Large intestine (tissue), 3 donors: ENCODE measurements around the gene FAM72A. TPM values are rescaled to one million over a fixed set of nuclear protein-coding genes. Genes with fewer than 3 reads are reported as not detected.
"Not testable (repeated sequence)": the region's sequence is repeated elsewhere in the genome, so short reads cannot be mapped to it uniquely, and the experiment has no call there.

ENCODE experiments used
- DNase-seq, 2 donors: peaks; one replicate each; pipeline versions ENCODE4 v3.0.0 to v3.0.0-alpha.2; 2013
- H3K27ac ChIP-seq: one replicate; pipeline ENCODE4 v1.5.1; 2013; ENCODE audit warnings: low read length
- H3K27me3 ChIP-seq: 2 replicates; pipeline ENCODE4 v1.6.1; 2013; ENCODE audit warnings: low read length; ENCODE audit not compliant: control insufficient read depth, insufficient read depth
- H3K36me3 ChIP-seq: 2 replicates; pipeline ENCODE4 v1.6.1; 2013; ENCODE audit warnings: low read length; ENCODE audit not compliant: control insufficient read depth, insufficient read depth
- H3K4me1 ChIP-seq: one replicate; pipeline ENCODE4 v1.6.1; 2013; ENCODE audit warnings: low read length; ENCODE audit not compliant: control insufficient read depth, insufficient read depth
- H3K4me3 ChIP-seq: one replicate; pipeline ENCODE4 v1.5.1; 2013; ENCODE audit warnings: low read length
- H3K9me3 ChIP-seq: one replicate; pipeline ENCODE4 v1.6.1; 2013; ENCODE audit warnings: mild to moderate bottlenecking, low read depth, low read length, moderate library complexity; ENCODE audit not compliant: control insufficient read depth
- WGBS: methylation state at CpG from one replicate; pipeline ENCODE4 v1.1.5; 2013; ENCODE audit warnings: low lambda C conversion rate; ENCODE audit not compliant: insufficient coverage; 5-methylcytosine and 5-hydroxymethylcytosine counted together
- polyA plus RNA-seq: library from polyadenylated mRNA; unstranded; fragments of 120-200 nt; gene quantifications from one replicate; pipeline ENCODE4 v1.2.1, GENCODE V29; 2013

The FAM72A gene
- polyA plus RNA-seq, 1 donor: 3.3 TPM

DNA sequence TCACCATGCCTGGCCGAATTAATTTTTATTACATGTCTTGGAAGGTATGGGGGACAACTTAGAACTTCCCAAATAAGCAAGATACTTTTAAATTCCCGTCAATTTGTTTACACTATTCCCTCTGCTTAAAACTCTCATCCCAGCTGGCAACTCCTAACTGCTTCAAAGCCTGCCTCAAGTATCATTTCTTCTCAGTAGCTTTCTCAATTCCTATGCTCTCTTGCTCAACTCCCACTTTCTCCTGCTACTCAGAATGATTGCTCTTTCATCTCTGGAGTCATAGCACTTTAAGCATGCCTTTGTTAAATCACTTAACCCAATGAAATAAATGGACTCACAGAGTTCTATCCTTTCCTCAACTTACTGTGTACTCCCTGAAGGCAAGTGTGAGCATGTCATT, 18.9 kb downstream of the FAM72A start:
- no CpG with 5 or more reads among the region's 2 CpGs for WGBS

DNA sequence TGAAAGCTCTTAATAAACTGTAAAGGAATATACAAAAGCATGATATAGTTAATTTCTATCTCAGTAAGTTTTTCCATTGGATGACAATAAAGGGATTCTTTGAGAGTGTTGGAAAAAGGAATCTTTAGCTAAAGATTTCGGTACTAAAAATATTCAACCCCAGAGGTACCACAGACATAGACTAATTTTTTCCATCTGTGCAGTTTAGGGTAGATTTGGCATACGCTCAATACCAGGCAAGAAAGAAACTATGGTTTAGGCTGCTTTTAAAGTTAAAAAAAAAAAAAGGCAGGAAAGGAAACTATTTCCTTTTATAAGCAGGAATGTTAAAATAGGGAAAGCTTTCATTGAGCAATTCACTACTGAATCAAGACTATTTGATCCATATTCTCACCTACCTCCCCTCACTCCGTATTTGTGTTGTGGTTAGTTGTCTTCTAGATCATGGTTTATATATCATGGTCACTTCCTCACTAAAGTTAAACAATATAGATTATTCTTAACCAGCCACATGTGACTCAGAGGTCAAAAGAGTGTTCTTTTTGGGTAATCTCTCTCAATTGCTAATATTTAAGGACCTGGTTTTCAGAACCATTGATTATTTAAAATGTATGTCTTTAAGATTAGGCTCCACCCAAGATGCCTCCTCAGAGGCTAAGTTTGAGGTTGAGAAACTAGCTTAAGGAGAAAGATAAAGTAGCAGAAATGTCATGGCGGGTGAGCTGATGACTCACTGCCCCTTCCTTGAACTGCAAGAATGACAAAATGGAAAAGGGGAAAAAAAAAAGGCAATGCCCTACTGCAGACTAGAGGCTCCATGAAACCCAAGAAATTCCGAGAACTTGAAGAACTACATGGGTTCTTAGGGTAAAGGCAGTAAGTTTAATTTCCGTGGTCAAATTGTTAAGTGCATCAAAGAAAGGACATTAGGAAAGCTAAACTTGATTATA, 20.0 kb downstream of the FAM72A start:
- not testable (repeated sequence) for H3K36me3 ChIP-seq, H3K27ac ChIP-seq, DNase-seq, H3K27me3 ChIP-seq, H3K4me3 ChIP-seq, H3K4me1 ChIP-seq, H3K9me3 ChIP-seq
- WGBS: no CpG with 5 or more reads among the region's 6 CpGs

More for the DNA sequence above, 18.9 kb downstream of the FAM72A start:
- not testable (repeated sequence) for H3K9me3 ChIP-seq, H3K27me3 ChIP-seq, H3K27ac ChIP-seq, DNase-seq, H3K36me3 ChIP-seq, H3K4me3 ChIP-seq, H3K4me1 ChIP-seq

DNA sequence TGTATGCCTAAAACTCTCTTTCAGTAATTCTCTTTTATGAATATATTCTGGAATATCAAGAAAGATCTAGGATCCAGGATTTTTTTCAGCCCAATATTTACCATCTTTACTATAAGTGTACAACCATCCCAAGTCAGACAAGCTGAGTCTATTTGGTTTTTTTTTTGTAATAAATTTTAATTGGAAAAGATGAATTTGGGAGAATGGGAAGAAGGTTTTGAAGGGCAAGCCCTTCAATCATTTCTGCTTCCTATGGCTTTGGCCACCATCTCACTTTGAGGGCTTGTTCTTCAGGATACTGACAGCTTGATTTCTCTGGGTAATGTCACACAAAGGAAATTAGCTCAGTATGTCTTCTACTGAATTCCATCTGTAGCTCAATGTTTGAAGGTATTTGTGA, 23.0 kb downstream of the FAM72A start:
- not testable (repeated sequence) for H3K27me3 ChIP-seq, H3K4me3 ChIP-seq, H3K27ac ChIP-seq, H3K36me3 ChIP-seq, H3K9me3 ChIP-seq, DNase-seq, H3K4me1 ChIP-seq

DNA sequence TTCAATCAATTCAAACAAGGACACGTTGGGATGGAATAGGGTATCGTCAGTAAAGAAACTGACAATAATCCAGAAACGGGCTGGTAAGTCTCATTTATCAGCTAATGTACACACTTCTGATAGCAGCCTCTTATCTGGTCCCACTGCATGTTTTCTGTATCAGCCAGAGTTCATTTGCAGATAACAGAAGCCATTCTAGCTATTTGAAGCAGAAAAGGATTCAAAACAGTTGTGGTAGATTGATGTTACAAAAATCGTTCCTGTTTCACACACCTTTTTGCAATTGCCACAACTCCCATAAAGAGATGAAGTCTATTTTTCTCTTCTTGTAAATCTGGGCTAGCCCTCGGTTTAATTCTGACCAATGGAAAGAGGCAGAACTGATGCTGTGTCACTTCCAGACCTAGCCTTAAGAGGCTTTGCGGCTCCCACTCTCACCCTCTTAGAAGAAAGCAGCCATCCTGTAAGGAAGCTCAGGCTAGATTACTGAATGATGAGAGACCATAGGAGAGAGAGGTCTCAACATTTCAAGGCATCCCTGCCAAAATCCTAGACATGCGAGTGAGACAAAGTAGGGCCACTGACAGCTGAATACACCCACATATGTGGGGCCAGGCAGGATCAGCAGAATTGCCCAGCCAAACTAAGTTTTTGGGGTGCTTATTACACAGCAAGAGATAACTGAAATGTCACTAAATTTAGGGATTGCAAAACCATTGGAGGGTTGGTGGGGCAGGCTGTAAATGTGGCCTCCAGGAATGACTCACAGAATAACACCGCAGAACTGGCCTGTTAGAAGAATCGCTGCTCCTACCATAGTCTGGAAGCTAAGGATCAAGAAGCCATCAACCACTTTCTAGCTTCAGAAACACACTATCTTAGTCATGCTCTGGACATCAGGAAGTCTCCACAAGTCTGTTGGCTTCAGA, 24.3 kb downstream of the FAM72A start:
- 0% methylated on average over 1 of the region's 9 CpGs for WGBS

DNA sequence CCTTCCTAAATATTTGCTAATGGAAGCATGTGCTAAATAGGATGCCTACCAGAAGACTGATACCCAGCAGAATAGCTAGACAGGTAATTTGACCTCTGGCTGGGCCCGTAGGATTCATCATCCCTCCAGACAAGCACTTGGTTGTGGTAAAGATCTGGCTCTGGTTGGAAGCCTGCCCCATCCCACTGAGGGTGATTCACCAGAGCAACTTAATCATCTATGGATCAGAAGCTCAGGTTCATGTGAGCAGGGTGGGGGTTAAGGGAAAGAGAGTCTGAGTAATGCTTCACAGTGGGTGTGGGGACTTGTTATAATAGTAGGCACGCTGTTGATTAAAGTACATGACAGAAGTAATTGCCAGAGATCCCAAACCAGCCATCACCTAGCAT, 26.5 kb downstream of the FAM72A start:
- not testable (repeated sequence) for H3K9me3 ChIP-seq, H3K36me3 ChIP-seq, H3K27me3 ChIP-seq, H3K4me1 ChIP-seq, H3K4me3 ChIP-seq, H3K27ac ChIP-seq, DNase-seq
- WGBS: no CpG with 5 or more reads among the region's 2 CpGs

More for the DNA sequence above, 24.3 kb downstream of the FAM72A start:
- not testable (repeated sequence) for H3K27ac ChIP-seq, DNase-seq, H3K9me3 ChIP-seq, H3K36me3 ChIP-seq, H3K27me3 ChIP-seq, H3K4me3 ChIP-seq, H3K4me1 ChIP-seq

DNA sequence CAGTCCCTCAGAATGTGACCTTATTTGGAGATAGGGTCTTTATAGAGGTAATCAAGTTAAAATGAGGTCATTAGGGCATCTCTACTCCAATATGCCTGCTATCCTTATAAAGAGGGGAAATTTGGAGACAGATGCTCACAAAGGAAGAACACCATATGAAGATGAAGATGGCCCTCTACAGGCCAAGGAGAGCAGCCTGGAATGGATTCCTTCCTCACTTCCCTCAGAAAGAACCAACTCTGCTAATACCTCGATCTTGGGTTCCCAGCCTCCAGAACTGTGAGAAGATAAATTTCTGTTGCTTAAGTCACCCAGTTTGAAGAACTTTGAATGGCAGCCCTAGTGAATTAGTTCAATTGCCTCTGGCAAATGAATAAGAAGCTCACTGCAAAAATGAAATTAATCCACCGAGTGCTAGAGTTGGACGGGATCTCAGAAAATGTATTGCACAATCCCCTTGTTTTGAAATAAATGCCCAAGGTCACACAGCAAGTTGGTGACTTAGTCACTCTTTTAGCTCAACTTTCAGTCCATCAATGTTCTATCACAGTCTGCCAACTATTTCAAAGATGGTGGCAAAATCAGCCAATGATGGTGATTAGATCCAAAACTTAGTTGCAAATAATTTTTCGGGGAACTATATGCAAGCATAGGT, 27.1 kb downstream of the FAM72A start:
- not testable (repeated sequence) for H3K36me3 ChIP-seq, H3K4me1 ChIP-seq, DNase-seq, H3K27ac ChIP-seq, H3K27me3 ChIP-seq, H3K4me3 ChIP-seq, H3K9me3 ChIP-seq
- whole genome bisulfite sequencing: no CpG with 5 or more reads among the region's 4 CpGs

DNA sequence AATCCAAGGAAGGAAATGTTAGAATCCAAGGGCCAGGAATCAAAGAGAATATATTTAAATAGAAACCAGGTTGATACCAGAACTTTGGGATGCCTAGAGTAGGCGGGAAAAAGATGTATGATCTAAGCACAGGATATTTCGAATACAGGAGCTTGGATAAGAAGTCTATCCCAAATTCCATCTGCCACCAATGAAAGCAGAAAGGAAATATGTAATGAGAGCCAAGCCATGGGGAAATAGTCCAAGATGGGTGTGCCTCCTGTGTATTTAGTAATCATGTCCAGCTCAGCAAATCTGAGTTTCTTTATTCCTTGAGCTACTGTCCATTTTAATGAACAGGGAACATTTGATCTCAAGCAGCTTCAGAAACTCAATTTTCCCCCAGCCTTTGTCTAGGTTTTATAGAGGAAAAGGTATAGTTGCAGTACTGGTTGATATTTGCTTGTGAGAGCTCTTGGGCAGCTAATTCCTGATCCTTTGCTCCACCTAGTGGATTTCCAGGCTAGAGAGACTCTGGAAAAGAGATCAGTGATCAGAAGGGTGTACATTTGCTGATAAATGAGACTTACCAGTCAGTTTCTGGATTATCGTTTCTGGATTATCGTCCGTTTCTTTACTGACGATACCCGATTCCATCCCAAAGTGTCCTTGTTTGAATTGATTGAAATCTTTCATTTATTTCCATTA, 28.3 kb downstream of the FAM72A start:
- DNase-seq, H3K4me3 ChIP-seq, H3K9me3 ChIP-seq, H3K27me3 ChIP-seq, H3K36me3 ChIP-seq, H3K4me1 ChIP-seq, H3K27ac ChIP-seq: not testable (repeated sequence)
- no CpG with 5 or more reads among the region's 7 CpGs for WGBS

DNA sequence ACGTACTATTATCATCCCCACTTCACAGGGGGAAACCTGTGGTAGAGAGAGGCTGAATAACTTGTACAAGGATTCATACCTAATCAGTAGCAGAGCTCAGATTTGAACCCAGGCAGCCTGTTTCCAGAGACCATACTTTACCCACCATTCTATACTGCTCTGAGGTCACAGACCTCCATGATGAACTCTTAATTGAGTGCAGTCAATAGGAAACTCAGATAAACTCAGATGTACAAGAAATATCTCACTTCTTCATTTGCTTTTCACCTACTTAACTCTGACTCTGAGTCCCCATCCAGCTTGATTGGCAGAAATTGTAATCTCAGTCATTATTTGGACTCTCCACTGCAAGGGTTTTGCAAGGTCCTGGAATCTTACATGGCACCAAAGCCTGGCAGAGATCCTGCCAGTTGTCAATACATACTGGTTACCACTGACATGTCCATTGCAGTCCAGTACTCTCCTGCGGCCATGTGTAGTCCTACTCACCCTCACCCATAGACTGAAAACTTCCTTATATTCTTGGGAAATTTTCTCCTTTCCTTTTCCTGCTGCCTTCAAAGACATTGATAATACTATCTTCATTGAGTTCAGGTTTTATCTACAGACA, 29.4 kb downstream of the FAM72A start:
- not testable (repeated sequence) for H3K9me3 ChIP-seq, DNase-seq, H3K4me1 ChIP-seq, H3K27ac ChIP-seq, H3K4me3 ChIP-seq, H3K36me3 ChIP-seq, H3K27me3 ChIP-seq
- WGBS: no CpG with 5 or more reads among the region's 2 CpGs

DNA sequence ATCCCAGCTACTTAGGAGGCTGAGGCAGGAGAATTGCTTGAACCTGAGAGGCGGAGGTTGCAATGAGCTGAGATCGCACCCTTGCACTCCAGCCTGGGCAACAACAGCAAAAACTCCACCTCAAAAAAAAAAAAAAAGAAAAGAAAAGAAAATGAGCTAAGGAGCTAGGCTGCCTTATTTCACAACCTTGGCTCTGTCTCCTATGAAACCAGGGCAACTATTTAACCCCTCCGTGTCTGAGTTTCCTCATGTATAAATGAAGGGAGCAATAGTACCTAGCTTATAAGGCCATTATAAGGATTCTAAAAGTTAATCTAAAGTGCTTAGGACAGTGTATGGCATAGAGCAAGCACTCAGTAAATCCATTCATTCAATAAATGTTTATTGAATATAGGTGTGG, 32.8 kb downstream of the FAM72A start:
- not testable (repeated sequence) for H3K27me3 ChIP-seq, H3K27ac ChIP-seq, H3K9me3 ChIP-seq, H3K4me1 ChIP-seq, H3K36me3 ChIP-seq, H3K4me3 ChIP-seq, DNase-seq
- no CpG with 5 or more reads among the region's 3 CpGs for WGBS
